OCI-LY7 (cell line): ENCODE data around the gene TBX4. TPM values are rescaled to one million over a fixed set of nuclear protein-coding genes. Genes with fewer than 3 reads are reported as not detected.

Experiments
- BruUV-seq: library from RNA; stranded (reverse); fragments of 400-500 nt; replicated peaks from 2 replicates; lab custom pipeline; 2021; lab: Mats Ljungman, UMichigan
- CTCF ChIA-PET: fragments of 300-600 bp; sonication (Branson Sonifier 250); formaldehyde crosslinking; loops from one replicate; lab custom pipeline; 2022; ENCODE audit warnings: antibody characterized with exemption; ENCODE audit not compliant: unreplicated experiment; lab: Charles Lee
- POLR2A ChIA-PET: fragments of 300-600 bp; sonication (Branson Sonifier 250); formaldehyde crosslinking; loops from one replicate; lab custom pipeline; 2022; ENCODE audit warnings: antibody characterized with exemption; lab: Charles Lee
- DNase-seq: peaks from one replicate; pipeline ENCODE4 v3.0.0-alpha.2; 2015; ENCODE audit warnings: low spot score
- H2AFZ ChIP-seq: fragments of 200-600 bp; sonication (generic), shearing (Covaris generic); 2 replicates; pipeline ENCODE4 v1.6.1; 2014; ENCODE audit warnings: mild to moderate bottlenecking, antibody characterized with exemption, low read length, moderate library complexity
- H3K27ac ChIP-seq: fragments of 200-600 bp; sonication (generic); 2 replicates; pipeline ENCODE4 v1.5.1; 2014; ENCODE audit warnings: mixed run types, low read depth, mild to moderate bottlenecking, moderate library complexity, low read length, inconsistent platforms; ENCODE audit not compliant: poor library complexity, severe bottlenecking
- H3K36me3 ChIP-seq: fragments of 200-600 bp; sonication (generic); 2 replicates; pipeline ENCODE4 v1.6.1; 2014; ENCODE audit warnings: mild to moderate bottlenecking, antibody characterized with exemption, low read length, moderate library complexity, mixed read lengths; ENCODE audit not compliant: insufficient read depth
- H3K4me1 ChIP-seq: fragments of 200-600 bp; sonication (generic); 2 replicates; pipeline ENCODE4 v1.5.1; 2014; ENCODE audit warnings: mild to moderate bottlenecking, low read length; ENCODE audit not compliant: insufficient read depth, poor library complexity, severe bottlenecking
- H3K4me2 ChIP-seq: fragments of 200-600 bp; sonication (generic); 2 replicates; pipeline ENCODE4 v1.6.1; 2014; ENCODE audit warnings: mild to moderate bottlenecking, low read length
- H3K4me3 ChIP-seq: fragments of 200-600 bp; sonication (generic); 2 replicates; pipeline ENCODE4 v1.5.1; 2014; ENCODE audit warnings: mild to moderate bottlenecking, low read depth, low read length; ENCODE audit not compliant: poor library complexity, severe bottlenecking
- H3K79me2 ChIP-seq: fragments of 200-600 bp; sonication (generic); 2 replicates; pipeline ENCODE4 v1.6.1; 2016; ENCODE audit warnings: low read depth, mild to moderate bottlenecking, low read length, moderate library complexity, mixed read lengths; ENCODE audit not compliant: insufficient read depth
- H3K9me2 ChIP-seq: fragments of 200-600 bp; sonication (generic); 2 replicates; pipeline ENCODE4 v1.6.1; 2016; ENCODE audit warnings: mild to moderate bottlenecking, low read length, mixed read lengths; ENCODE audit not compliant: insufficient read depth
- H3K9me3 ChIP-seq: fragments of 200-600 bp; sonication (generic); 2 replicates; pipeline ENCODE4 v1.6.1; 2014; ENCODE audit warnings: mild to moderate bottlenecking, mixed run types, low read length, mixed read lengths
- H4K20me1 ChIP-seq: fragments of 200-600 bp; sonication (generic); 2 replicates; pipeline ENCODE4 v1.6.1; 2014; ENCODE audit warnings: mild to moderate bottlenecking, antibody characterized with exemption, low read length, moderate library complexity, mixed read lengths; ENCODE audit not compliant: insufficient read depth
- CTCF ChIP-seq: fragments of 200-600 bp; sonication (generic); conservative IDR thresholded peaks from 2 replicates; pipeline ENCODE4 v1.5.1; 2014; ENCODE audit warnings: mild to moderate bottlenecking, antibody characterized with exemption, low read length, moderate library complexity, mixed read lengths
- EZH2phosphoT487 ChIP-seq: fragments of 200-600 bp; sonication (generic); IDR thresholded peaks from 2 replicates; pipeline ENCODE4 v1.6.1; 2018; ENCODE audit warnings: low read depth, borderline replicate concordance, mild to moderate bottlenecking, mixed run types, antibody characterized with exemption, low read length, moderate library complexity, mixed read lengths
- intact Hi-C: fragments of 100-400 bp; cut with micrococcal nuclease; formaldehyde crosslinking; loops from one replicate; pipeline ENCODE4 v1.10.0; 2022; ENCODE audit not compliant: unreplicated experiment
- total RNA-seq, 2 experiments: library from RNA; depleted of rRNA in 1 of 2; stranded (reverse); fragments of >200 nt in 1 of 2; shearing (Covaris generic) in 1 of 2; gene quantifications; 2 replicates each; pipeline ENCODE4 v1.2.3, GENCODE V29; 2014 to 2022

The TBX4 gene
- total RNA-seq, 2 experiments from 2014 or later = not detected

GRCh38 chr17:61479493-61480413 lies 27.5 kb downstream of the TBX4 start:
- CTCF ChIA-PET = no interaction called here
- no TSS peak for BruUV-seq
- Histone ChIP-seq H3K4me2 (no peak overlapping the region), H2AFZ (no peak overlapping the region; the same call in 1 of the 2 replicates), H3K4me3 (no peak overlapping the region), H3K9me3 (no peaks in the 10 kb centered on the region), H3K27ac (no peak overlapping the region), H3K36me3 (no peaks in the 10 kb centered on the region), H3K9me2 (no peaks in the 10 kb centered on the region), H3K79me2 (no peaks in the 10 kb centered on the region), H3K4me1 (no peaks in the 10 kb centered on the region), H4K20me1 (no peaks in the 10 kb centered on the region)
- POLR2A ChIA-PET = interaction anchor here (0.7 kb wide), 1 partner anchor 304 kb away, joined by 3 read pairs; no protein-coding TSS in a partner anchor
- intact Hi-C loops = no loop called here
- DNase-seq = no peak
- TF ChIP-seq CTCF (no peak), EZH2phosphoT487 (no peak)

- ChIA-PET CTCF (no interaction called here), POLR2A (interaction anchor here (0.7 kb wide), 1 partner anchor 305 kb away, joined by 3 read pairs; no protein-coding TSS in a partner anchor)
- H3K79me2 ChIP-seq = no peaks in the 10 kb centered on the region
- H3K27ac ChIP-seq = no peak overlapping the region
- no TSS peak for BruUV-seq
- H3K4me1 ChIP-seq = no peaks in the 10 kb centered on the region
- no peaks in the 10 kb centered on the region for H3K9me3 ChIP-seq
- H3K4me2 ChIP-seq = no peak overlapping the region
- DNase-seq = no peak
- TF ChIP-seq EZH2phosphoT487 = no peak
- no peak for TF ChIP-seq CTCF
- no peak overlapping the region; the same call in 1 of the 2 replicates for H2AFZ ChIP-seq
- no peaks in the 10 kb centered on the region for H3K9me2 ChIP-seq
- no peak overlapping the region for H3K4me3 ChIP-seq
- no peaks in the 10 kb centered on the region for H3K36me3 ChIP-seq
- intact Hi-C loops = no loop called here
- no peaks in the 10 kb centered on the region for H4K20me1 ChIP-seq
These were observed 28.2 kb downstream of the TBX4 start for GRCh38 chr17:61480414-61480807.

GRCh38 chr17:61481421-61481820 lies 29.2 kb downstream of the TBX4 start:
- no peaks in the 10 kb centered on the region for H3K9me3 ChIP-seq
- ChIA-PET POLR2A (interaction anchor here (1.4 kb wide), 1 partner anchor 14 kb away, joined by 5 read pairs; no protein-coding TSS in a partner anchor), CTCF (no interaction called here)
- intact Hi-C loops = no loop called here
- no peaks in the 10 kb centered on the region for H3K79me2 ChIP-seq
- no peaks in the 10 kb centered on the region for H3K36me3 ChIP-seq
- H3K9me2 ChIP-seq = no peaks in the 10 kb centered on the region
- no peak overlapping the region for H2AFZ ChIP-seq
- no peak for DNase-seq
- no TSS peak for BruUV-seq
- H3K4me1 ChIP-seq = no peaks in the 10 kb centered on the region
- H4K20me1 ChIP-seq = no peaks in the 10 kb centered on the region
- TF ChIP-seq CTCF (no peak), EZH2phosphoT487 (no peak)
- H3K4me2 ChIP-seq = no peak overlapping the region
- no peak overlapping the region for H3K27ac ChIP-seq
- H3K4me3 ChIP-seq = no peak overlapping the region
